IMR-90 (cell line): Measurements from ENCODE around the gene KCNK5.

Experiments
- BHLHE40 ChIP-seq: fragments of 150-350 bp; IDR thresholded peaks from 2 replicates; pipeline ENCODE4 v1.6.1; 2016; ENCODE audit warnings: mild to moderate bottlenecking, low read depth, low read length
- CEBPB ChIP-seq: IDR thresholded peaks from 2 replicates; pipeline ENCODE4 v1.6.1; 2012; ENCODE audit warnings: low read depth, low read length, improper control_type of control experiment
- MAFK ChIP-seq: IDR thresholded peaks from 2 replicates; pipeline ENCODE4 v1.6.1; 2012; ENCODE audit warnings: low read depth, low read length, improper control_type of control experiment
- POLR2A ChIP-seq: IDR thresholded peaks from 2 replicates; pipeline ENCODE4 v1.6.1; 2012; ENCODE audit warnings: mild to moderate bottlenecking, low read depth, low read length
- RFX5 ChIP-seq: IDR thresholded peaks from 2 replicates; pipeline ENCODE4 v1.8.0; 2012; ENCODE audit warnings: low read depth, mild to moderate bottlenecking, low read length, moderate library complexity
- TF ChIP-seq, protein P1 (sequence below): conservative IDR thresholded peaks from 2 replicates; pipeline ENCODE4 v1.5.1; 2012; ENCODE audit warnings: mild to moderate bottlenecking, low read depth, low read length, improper control_type of control experiment
- TF ChIP-seq, protein P2 (sequence below): fragments of 150-350 bp; IDR thresholded peaks from 2 replicates; pipeline ENCODE4 v1.6.1; 2016; ENCODE audit warnings: low read depth, mild to moderate bottlenecking, low read length, moderate library complexity, borderline replicate concordance
- TF ChIP-seq, protein P3 (sequence below): fragments of 150-350 bp; IDR thresholded peaks from 2 replicates; pipeline ENCODE4 v1.6.1; 2017; ENCODE audit warnings: mild to moderate bottlenecking, antibody characterized with exemption, low read length, low read depth

DNA sequence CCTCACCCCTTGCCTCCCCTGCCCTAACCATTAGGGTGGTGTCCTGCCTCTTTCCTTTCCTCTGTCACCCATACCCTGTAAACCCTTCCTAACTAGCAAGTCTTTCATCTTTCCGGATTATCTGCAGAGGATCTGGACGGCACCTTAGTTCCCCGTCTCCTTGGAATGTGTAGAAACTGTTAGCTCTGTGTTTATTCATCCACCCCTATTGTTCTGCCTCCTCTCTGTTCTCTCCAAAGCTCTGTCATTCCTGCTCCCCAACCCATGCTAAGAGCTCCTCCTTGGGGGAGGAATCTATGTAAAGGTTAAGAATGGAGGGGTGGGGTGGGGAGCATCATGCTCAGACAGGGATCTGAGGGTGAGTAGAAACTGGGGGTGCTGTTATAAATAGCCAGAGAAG, 39.4 kb upstream of the KCNK5 start:
- TF ChIP-seq, protein P1, sequence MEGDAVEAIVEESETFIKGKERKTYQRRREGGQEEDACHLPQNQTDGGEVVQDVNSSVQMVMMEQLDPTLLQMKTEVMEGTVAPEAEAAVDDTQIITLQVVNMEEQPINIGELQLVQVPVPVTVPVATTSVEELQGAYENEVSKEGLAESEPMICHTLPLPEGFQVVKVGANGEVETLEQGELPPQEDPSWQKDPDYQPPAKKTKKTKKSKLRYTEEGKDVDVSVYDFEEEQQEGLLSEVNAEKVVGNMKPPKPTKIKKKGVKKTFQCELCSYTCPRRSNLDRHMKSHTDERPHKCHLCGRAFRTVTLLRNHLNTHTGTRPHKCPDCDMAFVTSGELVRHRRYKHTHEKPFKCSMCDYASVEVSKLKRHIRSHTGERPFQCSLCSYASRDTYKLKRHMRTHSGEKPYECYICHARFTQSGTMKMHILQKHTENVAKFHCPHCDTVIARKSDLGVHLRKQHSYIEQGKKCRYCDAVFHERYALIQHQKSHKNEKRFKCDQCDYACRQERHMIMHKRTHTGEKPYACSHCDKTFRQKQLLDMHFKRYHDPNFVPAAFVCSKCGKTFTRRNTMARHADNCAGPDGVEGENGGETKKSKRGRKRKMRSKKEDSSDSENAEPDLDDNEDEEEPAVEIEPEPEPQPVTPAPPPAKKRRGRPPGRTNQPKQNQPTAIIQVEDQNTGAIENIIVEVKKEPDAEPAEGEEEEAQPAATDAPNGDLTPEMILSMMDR, result no peak
- TF ChIP-seq POLR2A, result no peak
- TF ChIP-seq, protein P2, sequence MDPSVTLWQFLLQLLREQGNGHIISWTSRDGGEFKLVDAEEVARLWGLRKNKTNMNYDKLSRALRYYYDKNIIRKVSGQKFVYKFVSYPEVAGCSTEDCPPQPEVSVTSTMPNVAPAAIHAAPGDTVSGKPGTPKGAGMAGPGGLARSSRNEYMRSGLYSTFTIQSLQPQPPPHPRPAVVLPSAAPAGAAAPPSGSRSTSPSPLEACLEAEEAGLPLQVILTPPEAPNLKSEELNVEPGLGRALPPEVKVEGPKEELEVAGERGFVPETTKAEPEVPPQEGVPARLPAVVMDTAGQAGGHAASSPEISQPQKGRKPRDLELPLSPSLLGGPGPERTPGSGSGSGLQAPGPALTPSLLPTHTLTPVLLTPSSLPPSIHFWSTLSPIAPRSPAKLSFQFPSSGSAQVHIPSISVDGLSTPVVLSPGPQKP, result no peak
- TF ChIP-seq, protein P3, sequence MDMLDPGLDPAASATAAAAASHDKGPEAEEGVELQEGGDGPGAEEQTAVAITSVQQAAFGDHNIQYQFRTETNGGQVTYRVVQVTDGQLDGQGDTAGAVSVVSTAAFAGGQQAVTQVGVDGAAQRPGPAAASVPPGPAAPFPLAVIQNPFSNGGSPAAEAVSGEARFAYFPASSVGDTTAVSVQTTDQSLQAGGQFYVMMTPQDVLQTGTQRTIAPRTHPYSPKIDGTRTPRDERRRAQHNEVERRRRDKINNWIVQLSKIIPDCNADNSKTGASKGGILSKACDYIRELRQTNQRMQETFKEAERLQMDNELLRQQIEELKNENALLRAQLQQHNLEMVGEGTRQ, result no peak
- TF ChIP-seq CEBPB, result no peak
- TF ChIP-seq MAFK, result no peak
- TF ChIP-seq RFX5, result no peak
- TF ChIP-seq BHLHE40, result no peak
